Astrocyte of the spinal cord (primary cell): ENCODE measurements around the gene SYT1.

Experiments used
- DNase-seq: peaks from one replicate; pipeline ENCODE4 v3.0.0; 2011; ENCODE audit warnings: low read depth, low spot score
- H3K4me3 ChIP-seq: 2 replicates; pipeline ENCODE4 v1.5.1; 2011; ENCODE audit warnings: low read depth, mild to moderate bottlenecking, low read length, moderate library complexity
- in situ Hi-C: cut with HindIII; loops from 2 replicates; pipeline ENCODE4 v1.10.0; 2017; ENCODE audit warnings: low sequenced_read_pairs
- TF ChIP-seq, protein P1 (sequence below): IDR thresholded peaks from 2 replicates; pipeline ENCODE4 v1.5.1; 2012; ENCODE audit warnings: low read depth, mild to moderate bottlenecking, low read length, inconsistent platforms

Gene SYT1

DNA sequence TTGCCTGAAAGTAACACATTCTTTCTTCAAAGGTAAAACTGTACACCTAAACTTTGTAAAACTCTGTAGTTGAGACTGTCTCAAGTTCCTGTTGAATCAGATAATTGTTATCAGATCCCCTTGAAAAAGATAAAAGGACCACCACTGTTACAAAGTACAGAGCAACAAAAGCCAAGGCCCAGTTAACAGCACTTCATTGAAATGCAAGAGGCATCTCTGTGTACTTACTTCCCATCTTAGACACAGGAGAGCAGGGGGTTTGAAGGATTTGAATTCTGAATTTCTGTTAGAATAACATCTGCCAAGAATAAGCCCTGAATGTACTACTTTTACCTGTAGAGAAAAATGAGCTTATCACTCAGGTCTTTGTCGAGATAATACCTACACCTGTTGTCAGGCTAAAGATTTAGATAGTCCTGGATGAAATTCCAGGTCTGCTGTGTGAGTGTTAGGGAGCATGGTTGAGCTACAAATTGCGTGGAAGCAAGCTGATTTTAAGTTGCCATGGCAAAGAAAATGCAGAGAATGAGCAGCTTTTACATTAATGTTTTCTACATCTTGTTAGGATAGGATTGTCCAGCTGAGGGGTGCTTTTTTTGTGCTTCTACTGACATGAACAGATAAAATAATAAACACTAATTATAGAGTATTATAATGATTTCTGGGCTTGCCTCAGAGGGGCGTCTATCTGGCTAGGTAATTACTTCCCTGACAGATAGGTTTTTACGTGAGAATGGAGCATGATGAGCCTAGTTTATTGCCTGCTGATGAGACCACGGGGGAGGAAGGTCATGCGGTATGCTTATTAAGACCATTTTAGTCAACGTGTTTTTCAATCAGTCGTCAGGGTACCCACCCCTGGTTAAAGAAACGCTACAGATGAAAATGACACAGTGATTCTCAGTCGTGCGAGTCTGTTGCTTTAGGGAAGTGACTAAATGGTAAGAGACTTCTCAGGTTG, 517.0 kb downstream of the SYT1 start:
- TF ChIP-seq, protein P1, sequence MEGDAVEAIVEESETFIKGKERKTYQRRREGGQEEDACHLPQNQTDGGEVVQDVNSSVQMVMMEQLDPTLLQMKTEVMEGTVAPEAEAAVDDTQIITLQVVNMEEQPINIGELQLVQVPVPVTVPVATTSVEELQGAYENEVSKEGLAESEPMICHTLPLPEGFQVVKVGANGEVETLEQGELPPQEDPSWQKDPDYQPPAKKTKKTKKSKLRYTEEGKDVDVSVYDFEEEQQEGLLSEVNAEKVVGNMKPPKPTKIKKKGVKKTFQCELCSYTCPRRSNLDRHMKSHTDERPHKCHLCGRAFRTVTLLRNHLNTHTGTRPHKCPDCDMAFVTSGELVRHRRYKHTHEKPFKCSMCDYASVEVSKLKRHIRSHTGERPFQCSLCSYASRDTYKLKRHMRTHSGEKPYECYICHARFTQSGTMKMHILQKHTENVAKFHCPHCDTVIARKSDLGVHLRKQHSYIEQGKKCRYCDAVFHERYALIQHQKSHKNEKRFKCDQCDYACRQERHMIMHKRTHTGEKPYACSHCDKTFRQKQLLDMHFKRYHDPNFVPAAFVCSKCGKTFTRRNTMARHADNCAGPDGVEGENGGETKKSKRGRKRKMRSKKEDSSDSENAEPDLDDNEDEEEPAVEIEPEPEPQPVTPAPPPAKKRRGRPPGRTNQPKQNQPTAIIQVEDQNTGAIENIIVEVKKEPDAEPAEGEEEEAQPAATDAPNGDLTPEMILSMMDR, result no peak
- no peak for DNase-seq
- in situ Hi-C loops, result no loop called here
- no peak overlapping the region for H3K4me3 ChIP-seq

- TF ChIP-seq, protein P1, result no peak
- no peak overlapping the region for H3K4me3 ChIP-seq
- no peak for DNase-seq
- in situ Hi-C loops, result no loop called here
These were observed 520.0 kb downstream of the SYT1 start for GRCh38 chr12:79384551-79384950.

DNA sequence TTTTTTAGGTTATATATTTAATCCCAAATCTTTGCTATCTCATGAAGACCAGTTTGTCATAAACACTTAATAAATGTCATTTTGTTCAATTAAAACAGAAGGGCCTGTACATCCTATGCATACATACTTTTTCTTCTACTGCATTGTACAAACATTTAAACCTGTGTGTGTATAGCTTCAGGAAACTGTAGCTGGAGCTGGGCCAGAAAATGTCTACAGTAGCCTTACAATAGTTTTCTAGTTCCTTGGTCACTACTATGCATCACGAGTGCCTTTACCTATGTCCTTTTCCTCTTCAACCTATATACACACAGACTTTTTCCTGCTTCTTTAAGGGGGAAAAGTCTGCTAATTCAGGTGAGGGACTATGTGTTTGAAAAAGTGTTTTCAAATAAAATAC, 523.4 kb downstream of the SYT1 start:
- in situ Hi-C loops, result no loop called here
- no peak overlapping the region for H3K4me3 ChIP-seq
- DNase-seq, result no peak
- TF ChIP-seq, protein P1, result no peak

DNA sequence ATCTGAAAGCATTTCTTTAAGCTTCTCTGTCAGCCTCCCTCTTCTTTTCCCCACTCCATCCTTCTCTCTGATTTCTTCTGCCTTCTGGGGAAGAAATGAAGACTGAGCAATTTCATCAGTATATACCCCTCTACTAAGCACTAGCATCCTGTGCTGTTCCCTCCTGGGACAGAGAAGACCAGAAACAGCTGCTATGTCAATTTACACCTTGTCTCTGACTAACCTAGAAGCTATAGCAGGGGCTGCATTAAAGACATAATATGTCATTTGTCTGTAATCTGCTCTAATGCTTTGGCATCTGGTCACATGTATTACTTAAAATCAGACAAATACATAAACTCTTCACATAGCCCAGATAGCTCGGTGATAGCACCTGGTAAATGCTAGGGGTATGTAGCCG, 529.3 kb downstream of the SYT1 start:
- TF ChIP-seq, protein P1, result no peak
- no peak overlapping the region for H3K4me3 ChIP-seq
- in situ Hi-C loops, result no loop called here
- no peak for DNase-seq

GRCh38 chr12:79397609-79398008, 533.0 kb downstream of the SYT1 start:
- no peak overlapping the region for H3K4me3 ChIP-seq
- no peak for DNase-seq
- TF ChIP-seq, protein P1, result no peak
- in situ Hi-C loops, result no loop called here

DNA sequence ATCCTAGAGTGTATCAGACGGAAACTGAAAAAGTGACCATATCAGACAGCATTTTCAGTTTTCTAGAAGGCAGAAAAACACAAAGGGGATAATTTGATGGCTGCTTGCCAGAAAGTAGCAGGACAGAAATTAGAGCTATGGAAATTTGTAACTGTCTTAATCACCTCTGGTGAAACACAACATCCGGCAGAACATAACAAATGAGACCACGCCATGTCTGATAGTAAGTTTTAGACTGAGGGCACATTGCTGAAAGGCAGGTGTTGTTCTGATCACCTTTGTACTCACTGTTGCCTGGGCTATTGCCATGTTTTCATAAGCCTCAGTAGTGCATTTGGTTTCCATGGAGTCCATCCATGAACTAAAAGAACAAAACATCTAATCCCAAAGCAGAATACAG, 535.9 kb downstream of the SYT1 start:
- DNase-seq, result no peak
- in situ Hi-C loops, result no loop called here
- TF ChIP-seq, protein P1, result no peak
- no peak overlapping the region for H3K4me3 ChIP-seq
